Natural killer cell (primary cell): ENCODE data around the gene OSBPL9. TPM values are rescaled to one million over a fixed set of nuclear protein-coding genes. Genes with fewer than 3 reads are reported as not detected.

Experiments used
- ATAC-seq, 3 donors: fragments of 150-1000 bp in 2 of 3; fragments of 200-7000 bp in 1 of 3; cut with Tn5 transposase; 1 replicate in 1 of 3; 2 replicates in 2 of 3; pipeline ENCODE4 v1.10.0; 2021; ENCODE audit warnings: mild to moderate bottlenecking in 2 of 3, moderate library complexity in 2 of 3
- DNase-seq, 2 donors: peaks; one replicate each; pipeline versions ENCODE4 v3.0.0 to v3.0.0-alpha.2; 2013 to 2021; ENCODE audit warnings: mixed read lengths in 1 of 2
- H3K27ac ChIP-seq: one replicate; pipeline ENCODE4 v1.5.1; 2013; ENCODE audit warnings: mild to moderate bottlenecking, low read length
- H3K27me3 ChIP-seq: one replicate; pipeline ENCODE4 v1.6.1; 2013; ENCODE audit warnings: low read length; ENCODE audit not compliant: control insufficient read depth, insufficient read depth
- H3K36me3 ChIP-seq: one replicate; pipeline ENCODE4 v1.6.1; 2013; ENCODE audit warnings: low read length; ENCODE audit not compliant: control insufficient read depth, insufficient read depth
- H3K4me1 ChIP-seq: one replicate; pipeline ENCODE4 v1.6.1; 2013; ENCODE audit warnings: low read length; ENCODE audit not compliant: control insufficient read depth, insufficient read depth
- H3K4me3 ChIP-seq: one replicate; pipeline ENCODE4 v1.5.1; 2013; ENCODE audit warnings: low read length
- H3K9me3 ChIP-seq: one replicate; pipeline ENCODE4 v1.6.1; 2013; ENCODE audit warnings: low read length; ENCODE audit not compliant: control insufficient read depth, insufficient read depth
- H3K27ac Mint-ChIP-seq, 2 donors: one replicate each; pipeline ENCODE4 v1.8.0; 2022; ENCODE audit warnings: mild to moderate bottlenecking in 2 of 2, mixed read lengths in 2 of 2, moderate library complexity in 1 of 2
- H3K27me3 Mint-ChIP-seq, 2 donors: one replicate each; pipeline ENCODE4 v1.8.0; 2022; ENCODE audit warnings: low read depth in 2 of 2, mixed read lengths in 2 of 2
- H3K36me3 Mint-ChIP-seq: one replicate; pipeline ENCODE4 v1.8.0; 2022; ENCODE audit warnings: mixed read lengths
- H3K4me1 Mint-ChIP-seq, 2 donors: one replicate each; pipeline ENCODE4 v1.8.0; 2022; ENCODE audit warnings: mixed read lengths in 2 of 2
- H3K4me3 Mint-ChIP-seq: one replicate; pipeline ENCODE4 v1.8.0; 2022; ENCODE audit warnings: mild to moderate bottlenecking, moderate library complexity, mixed read lengths
- H3K9me3 Mint-ChIP-seq, 2 donors: one replicate each; pipeline ENCODE4 v1.8.0; 2022; ENCODE audit warnings: mixed read lengths in 2 of 2
- WGBS: methylation state at CpG from one replicate; pipeline ENCODE4 v1.1.7; 2013; ENCODE audit warnings: missing lambda C conversion rate; ENCODE audit not compliant: insufficient coverage; 5-methylcytosine and 5-hydroxymethylcytosine counted together
- intact Hi-C: fragments of 100-400 bp; cut with micrococcal nuclease; formaldehyde crosslinking; loops from one replicate; pipeline ENCODE4 v1.14.2; 2022
- total RNA-seq, 4 donors: library from RNA; stranded (reverse); fragments of 120-200 nt in 1 of 4; gene quantifications; one replicate each; pipeline versions ENCODE4 v1.2.3 to v1.2.4, GENCODE V29; 2013 to 2022
- TF ChIP-seq, protein P1 (sequence below): fragments of 200-600 bp; IDR thresholded peaks from one replicate; pipeline ENCODE4 v1.8.0; 2022; ENCODE audit warnings: antibody characterized with exemption

OSBPL9 gene
- total RNA-seq, 3 donors from 2014 or later (not counting 1 experiment from before 2014, with no cell fraction given) = 53.0 to 72.6 (median 62.0) TPM

DNA sequence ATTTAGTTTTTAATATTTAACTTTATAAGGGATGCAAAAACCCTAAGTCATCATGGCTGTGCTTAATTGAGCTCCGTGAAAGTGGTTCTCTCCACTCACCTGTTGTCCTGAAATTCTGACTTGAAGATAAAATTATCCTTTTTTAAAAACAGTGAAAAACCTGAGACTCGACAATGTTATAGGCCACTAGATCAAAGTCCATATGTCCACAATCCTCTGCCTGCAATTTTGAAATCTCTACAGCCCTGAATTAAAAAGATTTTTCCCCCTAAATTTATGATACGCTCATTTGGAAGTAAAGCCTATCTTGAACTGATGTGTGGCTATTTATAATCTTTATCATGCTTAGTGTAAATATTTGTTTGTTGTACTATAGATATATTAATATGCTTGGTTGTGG, 18.7 kb downstream of the OSBPL9 start:
- no peak overlapping the region for H3K27ac Mint-ChIP-seq
- H3K27me3 Mint-ChIP-seq = no peaks in the 10 kb centered on the region
- WGBS = 88% methylated on average over 2 of the region's 3 CpGs
- intact Hi-C loops = no loop called here
- no peak overlapping the region for H3K4me3 Mint-ChIP-seq
- no peak for DNase-seq
- TF ChIP-seq, protein P1, sequence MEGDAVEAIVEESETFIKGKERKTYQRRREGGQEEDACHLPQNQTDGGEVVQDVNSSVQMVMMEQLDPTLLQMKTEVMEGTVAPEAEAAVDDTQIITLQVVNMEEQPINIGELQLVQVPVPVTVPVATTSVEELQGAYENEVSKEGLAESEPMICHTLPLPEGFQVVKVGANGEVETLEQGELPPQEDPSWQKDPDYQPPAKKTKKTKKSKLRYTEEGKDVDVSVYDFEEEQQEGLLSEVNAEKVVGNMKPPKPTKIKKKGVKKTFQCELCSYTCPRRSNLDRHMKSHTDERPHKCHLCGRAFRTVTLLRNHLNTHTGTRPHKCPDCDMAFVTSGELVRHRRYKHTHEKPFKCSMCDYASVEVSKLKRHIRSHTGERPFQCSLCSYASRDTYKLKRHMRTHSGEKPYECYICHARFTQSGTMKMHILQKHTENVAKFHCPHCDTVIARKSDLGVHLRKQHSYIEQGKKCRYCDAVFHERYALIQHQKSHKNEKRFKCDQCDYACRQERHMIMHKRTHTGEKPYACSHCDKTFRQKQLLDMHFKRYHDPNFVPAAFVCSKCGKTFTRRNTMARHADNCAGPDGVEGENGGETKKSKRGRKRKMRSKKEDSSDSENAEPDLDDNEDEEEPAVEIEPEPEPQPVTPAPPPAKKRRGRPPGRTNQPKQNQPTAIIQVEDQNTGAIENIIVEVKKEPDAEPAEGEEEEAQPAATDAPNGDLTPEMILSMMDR = no peak
- H3K4me1 Mint-ChIP-seq = peaks cover 19 to 24% of the 10 kb centered on the region in 2 donors
- H3K4me1 ChIP-seq = no peaks in the 10 kb centered on the region
- no peaks in the 10 kb centered on the region for H3K27me3 ChIP-seq
- H3K4me3 ChIP-seq = no peak overlapping the region
- no peak overlapping the region for H3K27ac ChIP-seq
- no peak for ATAC-seq
- no peaks in the 10 kb centered on the region for H3K9me3 Mint-ChIP-seq
- H3K9me3 ChIP-seq = no peaks in the 10 kb centered on the region
- H3K36me3 Mint-ChIP-seq = no peaks in the 10 kb centered on the region
- H3K36me3 ChIP-seq = no peaks in the 10 kb centered on the region

DNA sequence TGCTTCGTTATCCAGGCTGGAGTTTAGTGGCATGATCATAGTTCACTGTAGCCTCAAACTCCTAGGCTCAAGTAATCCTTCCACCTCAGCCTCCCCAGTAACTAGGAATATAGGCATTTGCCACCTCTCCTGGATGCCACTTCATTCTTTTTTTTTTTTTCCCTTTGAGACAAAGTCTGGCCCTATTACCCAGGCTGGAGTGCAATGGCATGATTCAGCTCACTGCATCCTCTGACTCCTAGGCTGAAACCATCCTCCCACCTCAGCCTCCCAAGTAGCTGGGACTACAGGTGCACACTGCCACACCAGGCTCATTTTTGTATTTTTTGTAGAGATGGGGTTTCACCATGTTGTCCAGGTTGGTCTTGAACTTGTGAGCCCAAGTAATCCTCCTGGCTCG, 19.3 kb downstream of the OSBPL9 start:
- DNase-seq = no peak
- Histone ChIP-seq H3K27me3 (no peaks in the 10 kb centered on the region), H3K36me3 (no peaks in the 10 kb centered on the region), H3K4me1 (no peaks in the 10 kb centered on the region), H3K9me3 (no peaks in the 10 kb centered on the region), H3K27ac (no peak overlapping the region), H3K4me3 (no peak overlapping the region)
- intact Hi-C loops = no loop called here
- ATAC-seq = no peak
- H3K27ac Mint-ChIP-seq = no peak overlapping the region
- 90% methylated on average over 2 of the region's 2 CpGs for WGBS
- H3K36me3 Mint-ChIP-seq = no peaks in the 10 kb centered on the region
- TF ChIP-seq, protein P1 = no peak
- peaks cover 19 to 24% of the 10 kb centered on the region in 2 donors for H3K4me1 Mint-ChIP-seq
- no peaks in the 10 kb centered on the region for H3K9me3 Mint-ChIP-seq
- H3K27me3 Mint-ChIP-seq = no peaks in the 10 kb centered on the region
- H3K4me3 Mint-ChIP-seq = no peak overlapping the region

DNA sequence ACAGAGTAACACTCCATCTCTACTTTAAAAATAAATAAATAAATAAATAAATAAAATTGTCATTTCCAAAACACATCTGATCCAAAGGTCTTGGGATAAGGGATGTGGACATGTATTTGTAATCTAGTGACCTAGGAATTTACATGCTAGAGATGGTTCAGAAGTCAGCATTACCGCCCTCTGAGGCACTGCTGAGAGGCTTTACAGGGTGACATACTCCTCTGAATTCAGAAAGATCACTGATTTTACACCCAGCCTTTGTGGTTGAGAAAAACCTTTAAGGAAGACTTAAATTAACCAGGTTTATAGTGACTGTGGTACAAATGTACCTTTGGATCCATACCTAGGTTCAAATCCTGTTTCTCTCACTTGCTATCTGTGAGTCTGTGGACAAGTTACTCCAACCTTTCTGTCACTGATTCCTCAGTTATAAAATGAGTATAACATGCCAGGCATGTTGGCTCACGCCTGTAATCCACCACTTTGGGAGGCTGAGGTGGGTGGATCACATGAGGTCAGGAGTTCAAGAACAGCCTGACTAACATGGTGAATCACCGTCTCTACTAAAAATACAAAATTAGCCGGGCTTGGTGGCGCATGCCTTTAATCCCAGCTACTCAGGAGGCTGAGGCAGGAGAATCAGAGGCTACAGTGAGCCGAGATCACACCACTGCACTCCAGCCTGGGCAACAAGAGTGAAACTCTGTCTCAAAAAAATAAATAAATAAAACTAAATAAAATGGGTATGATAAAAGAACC, 20.1 kb downstream of the OSBPL9 start:
- no peak overlapping the region for H3K4me3 Mint-ChIP-seq
- ATAC-seq = no peak

More for the DNA sequence above, 20.1 kb downstream of the OSBPL9 start:
- no peaks in the 10 kb centered on the region for H3K9me3 Mint-ChIP-seq
- Histone ChIP-seq H3K9me3 (no peaks in the 10 kb centered on the region), H3K36me3 (no peaks in the 10 kb centered on the region), H3K4me3 (no peak overlapping the region), H3K4me1 (no peaks in the 10 kb centered on the region), H3K27ac (no peak overlapping the region), H3K27me3 (no peaks in the 10 kb centered on the region)
- no peaks in the 10 kb centered on the region for H3K36me3 Mint-ChIP-seq
- WGBS = 96% methylated on average over 6 of the region's 6 CpGs
- TF ChIP-seq, protein P1 = no peak
- peaks cover 19 to 24% of the 10 kb centered on the region in 2 donors for H3K4me1 Mint-ChIP-seq
- no peak for DNase-seq
- intact Hi-C loops = no loop called here
- no peaks in the 10 kb centered on the region for H3K27me3 Mint-ChIP-seq
- H3K27ac Mint-ChIP-seq = no peak overlapping the region
